A549 (cell line): ENCODE data around the gene SKIL.

ENCODE experiments used
- POLR2A ChIP-seq: IDR thresholded peaks from 2 replicates; pipeline ENCODE4 v1.6.1; 2012; ENCODE audit warnings: mild to moderate bottlenecking, low read length
- RAD21 ChIP-seq, 2 experiments: fragments of >200 bp in 1 of 2; sonication (Bioruptor Twin) in 1 of 2; formaldehyde crosslinking in 1 of 2; IDR thresholded peaks in 1 of 2; conservative IDR thresholded peaks in 1 of 2; 2 replicates in 1 of 2; 3 replicates in 1 of 2; pipeline ENCODE4 v1.6.1; 2012 to 2018; ENCODE audit warnings: inconsistent platforms in 1 of 2
- RFX5 ChIP-seq: fragments of 450-650 bp; IDR thresholded peaks from 2 replicates; pipeline ENCODE4 v1.7.1; 2014; ENCODE audit warnings: antibody characterized with exemption, mild to moderate bottlenecking, moderate library complexity
- TF ChIP-seq, protein P1 (sequence below): fragments of >200 bp; sonication (Bioruptor Twin); formaldehyde crosslinking; IDR thresholded peaks from 3 replicates; pipeline ENCODE4 v1.5.1; 2016
- TF ChIP-seq, protein P2 (sequence below): fragments of 200-600 bp; sonication (generic); IDR thresholded peaks from 2 replicates; pipeline ENCODE4 v1.6.1; 2016; ENCODE audit warnings: antibody characterized with exemption, mild to moderate bottlenecking, moderate library complexity

DNA sequence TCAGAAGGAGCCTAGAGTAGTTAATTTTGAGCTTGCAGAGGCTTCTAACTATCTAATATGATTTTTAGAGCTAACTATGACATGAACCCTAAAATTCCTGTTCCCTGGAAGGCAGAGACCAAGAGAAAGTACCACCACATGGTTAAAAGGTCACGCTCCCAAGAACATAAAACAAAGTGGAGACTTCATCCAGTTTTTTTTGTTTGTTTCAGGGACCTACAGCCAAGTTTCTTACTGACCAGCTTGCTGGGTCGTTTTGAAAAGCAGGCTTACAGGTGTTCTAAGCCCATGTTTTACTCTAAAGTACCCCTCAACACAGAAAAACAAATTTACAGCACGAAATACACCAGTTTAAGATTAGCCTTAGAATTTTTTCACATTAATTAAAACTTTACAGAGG, 39.6 kb upstream of the SKIL start:
- TF ChIP-seq, protein P1, sequence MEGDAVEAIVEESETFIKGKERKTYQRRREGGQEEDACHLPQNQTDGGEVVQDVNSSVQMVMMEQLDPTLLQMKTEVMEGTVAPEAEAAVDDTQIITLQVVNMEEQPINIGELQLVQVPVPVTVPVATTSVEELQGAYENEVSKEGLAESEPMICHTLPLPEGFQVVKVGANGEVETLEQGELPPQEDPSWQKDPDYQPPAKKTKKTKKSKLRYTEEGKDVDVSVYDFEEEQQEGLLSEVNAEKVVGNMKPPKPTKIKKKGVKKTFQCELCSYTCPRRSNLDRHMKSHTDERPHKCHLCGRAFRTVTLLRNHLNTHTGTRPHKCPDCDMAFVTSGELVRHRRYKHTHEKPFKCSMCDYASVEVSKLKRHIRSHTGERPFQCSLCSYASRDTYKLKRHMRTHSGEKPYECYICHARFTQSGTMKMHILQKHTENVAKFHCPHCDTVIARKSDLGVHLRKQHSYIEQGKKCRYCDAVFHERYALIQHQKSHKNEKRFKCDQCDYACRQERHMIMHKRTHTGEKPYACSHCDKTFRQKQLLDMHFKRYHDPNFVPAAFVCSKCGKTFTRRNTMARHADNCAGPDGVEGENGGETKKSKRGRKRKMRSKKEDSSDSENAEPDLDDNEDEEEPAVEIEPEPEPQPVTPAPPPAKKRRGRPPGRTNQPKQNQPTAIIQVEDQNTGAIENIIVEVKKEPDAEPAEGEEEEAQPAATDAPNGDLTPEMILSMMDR: no peak
- no peak for TF ChIP-seq RFX5
- no peak for TF ChIP-seq POLR2A
- no peak for TF ChIP-seq RAD21 (conservative IDR thresholded peaks at IDR 0.05 in 1 of 2, IDR thresholded peaks at IDR 0.05 in 1 of 2)
- TF ChIP-seq, protein P2, sequence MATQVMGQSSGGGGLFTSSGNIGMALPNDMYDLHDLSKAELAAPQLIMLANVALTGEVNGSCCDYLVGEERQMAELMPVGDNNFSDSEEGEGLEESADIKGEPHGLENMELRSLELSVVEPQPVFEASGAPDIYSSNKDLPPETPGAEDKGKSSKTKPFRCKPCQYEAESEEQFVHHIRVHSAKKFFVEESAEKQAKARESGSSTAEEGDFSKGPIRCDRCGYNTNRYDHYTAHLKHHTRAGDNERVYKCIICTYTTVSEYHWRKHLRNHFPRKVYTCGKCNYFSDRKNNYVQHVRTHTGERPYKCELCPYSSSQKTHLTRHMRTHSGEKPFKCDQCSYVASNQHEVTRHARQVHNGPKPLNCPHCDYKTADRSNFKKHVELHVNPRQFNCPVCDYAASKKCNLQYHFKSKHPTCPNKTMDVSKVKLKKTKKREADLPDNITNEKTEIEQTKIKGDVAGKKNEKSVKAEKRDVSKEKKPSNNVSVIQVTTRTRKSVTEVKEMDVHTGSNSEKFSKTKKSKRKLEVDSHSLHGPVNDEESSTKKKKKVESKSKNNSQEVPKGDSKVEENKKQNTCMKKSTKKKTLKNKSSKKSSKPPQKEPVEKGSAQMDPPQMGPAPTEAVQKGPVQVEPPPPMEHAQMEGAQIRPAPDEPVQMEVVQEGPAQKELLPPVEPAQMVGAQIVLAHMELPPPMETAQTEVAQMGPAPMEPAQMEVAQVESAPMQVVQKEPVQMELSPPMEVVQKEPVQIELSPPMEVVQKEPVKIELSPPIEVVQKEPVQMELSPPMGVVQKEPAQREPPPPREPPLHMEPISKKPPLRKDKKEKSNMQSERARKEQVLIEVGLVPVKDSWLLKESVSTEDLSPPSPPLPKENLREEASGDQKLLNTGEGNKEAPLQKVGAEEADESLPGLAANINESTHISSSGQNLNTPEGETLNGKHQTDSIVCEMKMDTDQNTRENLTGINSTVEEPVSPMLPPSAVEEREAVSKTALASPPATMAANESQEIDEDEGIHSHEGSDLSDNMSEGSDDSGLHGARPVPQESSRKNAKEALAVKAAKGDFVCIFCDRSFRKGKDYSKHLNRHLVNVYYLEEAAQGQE: no peak
